NCI-H526 treated with DMSO at 0.1 percent for 48 hours (cell line): ENCODE measurements around the gene CASKIN1.
"Not testable (repeated sequence)": the region's sequence is repeated elsewhere in the genome, so short reads cannot be mapped to it uniquely, and the experiment has no call there.

ENCODE experiments used
- DNase-seq: peaks from one replicate; lab custom pipeline; 2025; lab: John Stamatoyannopoulos, UW

The CASKIN1 gene

GRCh38 chr16:2129890-2130447 is 66.4 kb downstream of the CASKIN1 start:
- DNase-seq = not testable (repeated sequence)

- not testable (repeated sequence) for DNase-seq
Measured at GRCh38 chr16:2129251-2129650, 67.2 kb downstream of the CASKIN1 start.

GRCh38 chr16:2127630-2128280 is 68.7 kb downstream of the CASKIN1 start:
- DNase-seq = not testable (repeated sequence)
